Measurements from ENCODE around the gene PCGF2.

- TF ChIP-seq CTCF (IDR thresholded peaks at IDR 0.05), result no peak
- no peak for TF ChIP-seq EZH2phosphoT487 (IDR thresholded peaks at IDR 0.05)
- no peak for TF ChIP-seq EZH2 (IDR thresholded peaks at IDR 0.05)
Measured at GRCh38 chr17:38797828-38798227, 49.7 kb upstream of the PCGF2 start.
